ENCODE results near the gene WNT16. TPM values are rescaled to one million over a fixed set of nuclear protein-coding genes. Genes with fewer than 3 reads are reported as not detected.

Gene WNT16
- total RNA-seq, 1 experiment from 2014 or later, result 0.39 TPM

DNA sequence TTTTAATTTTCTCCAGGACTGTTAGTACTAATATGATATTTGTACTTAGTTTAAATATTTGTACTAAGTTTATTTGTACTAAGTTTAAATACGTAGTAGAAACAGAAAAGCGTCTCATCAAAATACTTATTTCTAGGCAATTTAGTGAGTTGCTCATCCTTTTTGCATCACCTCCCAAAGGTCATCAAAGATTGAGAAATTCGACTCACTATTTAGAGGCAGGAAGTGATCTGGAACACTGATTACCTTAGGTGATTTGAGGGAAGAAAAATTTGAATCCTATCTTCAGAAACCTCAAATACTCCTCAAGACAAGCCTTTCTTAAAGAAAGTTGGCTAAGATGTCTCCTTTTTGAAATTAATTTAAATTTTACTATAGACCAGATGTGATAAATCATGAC is 14.5 kb downstream of the WNT16 start:
- ATAC-seq, result no peak

GRCh38 chr7:121344093-121344492 is 15.3 kb downstream of the WNT16 start:
- Histone ChIP-seq H3K4me1 (ENCODE audit: control insufficient read depth, insufficient read depth, low read length) (no peaks in the 10 kb centered on the region; the same call in 1 of the 2 replicates), H3K9me3 (ENCODE audit: control insufficient read depth, insufficient read depth, low read depth, low read length) (no peaks in the 10 kb centered on the region), H3K4me3 (ENCODE audit: low read depth in 2 of 2, low read length in 2 of 2) (no peak overlapping the region), H3K36me3 (ENCODE audit: control insufficient read depth, insufficient read depth, low read length) (peaks cover 3% of the 10 kb centered on the region; the same call in 1 of the 2 replicates), H3K27ac (ENCODE audit: low read length) (no peak overlapping the region), H3K27me3 (ENCODE audit: control insufficient read depth, insufficient read depth, low read length) (no peaks in the 10 kb centered on the region)
- in situ Hi-C loops (cut with HindIII; ENCODE audit: low pct_unique_long_range_greater_than_20kb, low sequenced_read_pairs) (no loop called here), intact Hi-C loops (cut with micrococcal nuclease; ENCODE audit: unreplicated experiment) (no loop called here)
- ATAC-seq (no peak), DNase-seq (ENCODE audit: low read depth, low spot score) (no peak)
- TF ChIP-seq, protein P1, sequence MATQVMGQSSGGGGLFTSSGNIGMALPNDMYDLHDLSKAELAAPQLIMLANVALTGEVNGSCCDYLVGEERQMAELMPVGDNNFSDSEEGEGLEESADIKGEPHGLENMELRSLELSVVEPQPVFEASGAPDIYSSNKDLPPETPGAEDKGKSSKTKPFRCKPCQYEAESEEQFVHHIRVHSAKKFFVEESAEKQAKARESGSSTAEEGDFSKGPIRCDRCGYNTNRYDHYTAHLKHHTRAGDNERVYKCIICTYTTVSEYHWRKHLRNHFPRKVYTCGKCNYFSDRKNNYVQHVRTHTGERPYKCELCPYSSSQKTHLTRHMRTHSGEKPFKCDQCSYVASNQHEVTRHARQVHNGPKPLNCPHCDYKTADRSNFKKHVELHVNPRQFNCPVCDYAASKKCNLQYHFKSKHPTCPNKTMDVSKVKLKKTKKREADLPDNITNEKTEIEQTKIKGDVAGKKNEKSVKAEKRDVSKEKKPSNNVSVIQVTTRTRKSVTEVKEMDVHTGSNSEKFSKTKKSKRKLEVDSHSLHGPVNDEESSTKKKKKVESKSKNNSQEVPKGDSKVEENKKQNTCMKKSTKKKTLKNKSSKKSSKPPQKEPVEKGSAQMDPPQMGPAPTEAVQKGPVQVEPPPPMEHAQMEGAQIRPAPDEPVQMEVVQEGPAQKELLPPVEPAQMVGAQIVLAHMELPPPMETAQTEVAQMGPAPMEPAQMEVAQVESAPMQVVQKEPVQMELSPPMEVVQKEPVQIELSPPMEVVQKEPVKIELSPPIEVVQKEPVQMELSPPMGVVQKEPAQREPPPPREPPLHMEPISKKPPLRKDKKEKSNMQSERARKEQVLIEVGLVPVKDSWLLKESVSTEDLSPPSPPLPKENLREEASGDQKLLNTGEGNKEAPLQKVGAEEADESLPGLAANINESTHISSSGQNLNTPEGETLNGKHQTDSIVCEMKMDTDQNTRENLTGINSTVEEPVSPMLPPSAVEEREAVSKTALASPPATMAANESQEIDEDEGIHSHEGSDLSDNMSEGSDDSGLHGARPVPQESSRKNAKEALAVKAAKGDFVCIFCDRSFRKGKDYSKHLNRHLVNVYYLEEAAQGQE (IDR thresholded peaks at IDR 0.05; ENCODE audit: insufficient read depth in 1 of 2, low read depth in 2 of 2, low read length in 1 of 2), result no peak
- TF ChIP-seq TCF7L2 (IDR thresholded peaks at IDR 0.05; ENCODE audit: low read depth, low read length), result no peak
- ChIA-PET POLR2A (no interaction called here), CTCF (no interaction called here)
- BruUV-seq (replicated peaks), result no TSS peak

More for the DNA sequence above, 14.5 kb downstream of the WNT16 start:
- no TSS peak for BruUV-seq (replicated peaks)
- in situ Hi-C loops (cut with HindIII; ENCODE audit: low pct_unique_long_range_greater_than_20kb, low sequenced_read_pairs) (no loop called here), intact Hi-C loops (cut with micrococcal nuclease; ENCODE audit: unreplicated experiment) (no loop called here)
- Histone ChIP-seq H3K36me3 (ENCODE audit: control insufficient read depth, insufficient read depth, low read length) (no peaks in the 10 kb centered on the region), H3K4me3 (ENCODE audit: low read depth in 2 of 2, low read length in 2 of 2) (no peak overlapping the region), H3K9me3 (ENCODE audit: control insufficient read depth, insufficient read depth, low read depth, low read length) (no peaks in the 10 kb centered on the region), H3K27ac (ENCODE audit: low read length) (no peak overlapping the region), H3K27me3 (ENCODE audit: control insufficient read depth, insufficient read depth, low read length) (no peaks in the 10 kb centered on the region), H3K4me1 (ENCODE audit: control insufficient read depth, insufficient read depth, low read length) (no peaks in the 10 kb centered on the region; the same call in 1 of the 2 replicates)
- no peak for DNase-seq (ENCODE audit: low read depth, low spot score)
- ChIA-PET POLR2A (no interaction called here), CTCF (no interaction called here)
- TF ChIP-seq, protein P2, sequence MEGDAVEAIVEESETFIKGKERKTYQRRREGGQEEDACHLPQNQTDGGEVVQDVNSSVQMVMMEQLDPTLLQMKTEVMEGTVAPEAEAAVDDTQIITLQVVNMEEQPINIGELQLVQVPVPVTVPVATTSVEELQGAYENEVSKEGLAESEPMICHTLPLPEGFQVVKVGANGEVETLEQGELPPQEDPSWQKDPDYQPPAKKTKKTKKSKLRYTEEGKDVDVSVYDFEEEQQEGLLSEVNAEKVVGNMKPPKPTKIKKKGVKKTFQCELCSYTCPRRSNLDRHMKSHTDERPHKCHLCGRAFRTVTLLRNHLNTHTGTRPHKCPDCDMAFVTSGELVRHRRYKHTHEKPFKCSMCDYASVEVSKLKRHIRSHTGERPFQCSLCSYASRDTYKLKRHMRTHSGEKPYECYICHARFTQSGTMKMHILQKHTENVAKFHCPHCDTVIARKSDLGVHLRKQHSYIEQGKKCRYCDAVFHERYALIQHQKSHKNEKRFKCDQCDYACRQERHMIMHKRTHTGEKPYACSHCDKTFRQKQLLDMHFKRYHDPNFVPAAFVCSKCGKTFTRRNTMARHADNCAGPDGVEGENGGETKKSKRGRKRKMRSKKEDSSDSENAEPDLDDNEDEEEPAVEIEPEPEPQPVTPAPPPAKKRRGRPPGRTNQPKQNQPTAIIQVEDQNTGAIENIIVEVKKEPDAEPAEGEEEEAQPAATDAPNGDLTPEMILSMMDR (IDR thresholded peaks at IDR 0.05), result no peak
- TF ChIP-seq, protein P1 (IDR thresholded peaks at IDR 0.05; ENCODE audit: insufficient read depth in 1 of 2, low read depth in 2 of 2, low read length in 1 of 2), result no peak
- TF ChIP-seq TCF7L2 (IDR thresholded peaks at IDR 0.05; ENCODE audit: low read depth, low read length) (no peak), POLR2AphosphoS5 (IDR thresholded peaks at IDR 0.05; ENCODE audit: low read depth, low read length) (no peak), SIN3A (IDR thresholded peaks at IDR 0.05; ENCODE audit: borderline replicate concordance, insufficient read depth, low read depth, low read length) (no peak)
